DND-41 (cell line): Measurements from ENCODE around the gene PRKAR1A.

Source experiments
- ATAC-seq: fragments of 200-7000 bp; cut with Tn5 transposase; 3 replicates; pipeline ENCODE4 v1.9.1; 2021; ENCODE audit warnings: low read depth; ENCODE audit not compliant: insufficient read depth
- DNase-seq: peaks from one replicate; pipeline ENCODE4 v3.0.0-alpha.2; 2020
- H2AFZ ChIP-seq: 2 replicates; pipeline ENCODE4 v1.6.0; 2012; ENCODE audit warnings: low read depth, low read length
- H3K27ac ChIP-seq: 2 replicates; pipeline ENCODE4 v1.5.1; 2012; ENCODE audit warnings: low read length, inconsistent platforms
- H3K27me3 ChIP-seq: fragments of 200-600 bp; sonication (generic); 2 replicates; pipeline ENCODE4 v1.6.0; 2012; ENCODE audit warnings: low read length, mild to moderate bottlenecking, inconsistent platforms; ENCODE audit not compliant: insufficient read depth, poor library complexity
- H3K36me3 ChIP-seq: 2 replicates; pipeline ENCODE4 v1.5.1; 2012; ENCODE audit warnings: low read length, inconsistent platforms; ENCODE audit not compliant: insufficient read depth
- H3K4me1 ChIP-seq: 2 replicates; pipeline ENCODE4 v1.5.1; 2012; ENCODE audit warnings: mild to moderate bottlenecking, low read length; ENCODE audit not compliant: insufficient read depth
- H3K4me2 ChIP-seq: 2 replicates; pipeline ENCODE4 v1.6.0; 2012; ENCODE audit warnings: mild to moderate bottlenecking, moderate library complexity, low read length, inconsistent platforms; ENCODE audit not compliant: insufficient read depth
- H3K4me3 ChIP-seq, 2 experiments: fragments of 200-600 bp in 1 of 2; shearing (Covaris generic) in 1 of 2; 2 replicates each; pipeline ENCODE4 v1.5.1; 2012 to 2016; ENCODE audit warnings: inconsistent platforms in 2 of 2, low read length in 2 of 2, mild to moderate bottlenecking in 2 of 2, low read depth in 1 of 2, moderate library complexity in 1 of 2
- H3K79me2 ChIP-seq: 2 replicates; pipeline ENCODE4 v1.6.0; 2012; ENCODE audit warnings: low read length, inconsistent platforms; ENCODE audit not compliant: insufficient read depth
- H3K9ac ChIP-seq: 2 replicates; pipeline ENCODE4 v1.6.0; 2012; ENCODE audit warnings: low read depth, mild to moderate bottlenecking, inconsistent platforms, low read length, moderate library complexity
- H3K9me3 ChIP-seq: 2 replicates; pipeline ENCODE4 v1.5.1; 2012; ENCODE audit warnings: low read length, moderate library complexity, mild to moderate bottlenecking, inconsistent platforms; ENCODE audit not compliant: insufficient read depth, severe bottlenecking
- H4K20me1 ChIP-seq: 2 replicates; pipeline ENCODE4 v1.6.0; 2012; ENCODE audit warnings: low read length; ENCODE audit not compliant: insufficient read depth
- CTCF ChIP-seq: IDR thresholded peaks from 2 replicates; pipeline ENCODE4 v1.5.1; 2012; ENCODE audit warnings: borderline replicate concordance, low read length, moderate library complexity, mild to moderate bottlenecking; ENCODE audit not compliant: poor library complexity, severe bottlenecking; ENCODE audit errors: extremely low read depth
- EZH2 ChIP-seq: IDR thresholded peaks from 3 replicates; pipeline ENCODE4 v1.6.1; 2012; ENCODE audit warnings: borderline replicate concordance, low read depth, mild to moderate bottlenecking, moderate library complexity, low read length, inconsistent platforms; ENCODE audit not compliant: severe bottlenecking

The PRKAR1A gene

GRCh38 chr17:68584581-68585303 lies 72.5 kb downstream of the PRKAR1A start:
- no peak overlapping the region for H3K9ac ChIP-seq
- ATAC-seq (no peak), DNase-seq (no peak)
- H3K27me3 ChIP-seq: peaks cover 3% of the 10 kb centered on the region
- no peaks in the 10 kb centered on the region for H3K79me2 ChIP-seq
- TF ChIP-seq CTCF: no peak
- TF ChIP-seq EZH2: no peak
- H2AFZ ChIP-seq: no peak overlapping the region
- H3K9me3 ChIP-seq: no peaks in the 10 kb centered on the region
- H3K4me2 ChIP-seq: no peak overlapping the region
- no peaks in the 10 kb centered on the region for H4K20me1 ChIP-seq
- H3K27ac ChIP-seq: no peak overlapping the region
- H3K4me1 ChIP-seq: no peaks in the 10 kb centered on the region
- no peak overlapping the region for H3K4me3 ChIP-seq
- no peaks in the 10 kb centered on the region for H3K36me3 ChIP-seq

- Histone ChIP-seq H3K4me3 (no peak overlapping the region), H3K27me3 (peaks cover 3% of the 10 kb centered on the region), H3K4me2 (no peak overlapping the region), H4K20me1 (no peaks in the 10 kb centered on the region), H3K9me3 (no peaks in the 10 kb centered on the region), H3K79me2 (no peaks in the 10 kb centered on the region), H3K36me3 (no peaks in the 10 kb centered on the region), H3K27ac (no peak overlapping the region), H3K9ac (no peak overlapping the region), H3K4me1 (no peaks in the 10 kb centered on the region), H2AFZ (no peak overlapping the region)
- DNase-seq: no peak
- TF ChIP-seq EZH2: no peak
- no peak for TF ChIP-seq CTCF
- ATAC-seq: no peak
These were observed 73.4 kb downstream of the PRKAR1A start for GRCh38 chr17:68585643-68586042.

- no peaks in the 10 kb centered on the region for H4K20me1 ChIP-seq
- ATAC-seq: no peak
- peaks cover 3% of the 10 kb centered on the region for H3K27me3 ChIP-seq
- no peak overlapping the region for H2AFZ ChIP-seq
- H3K79me2 ChIP-seq: no peaks in the 10 kb centered on the region
- H3K9me3 ChIP-seq: no peaks in the 10 kb centered on the region
- H3K4me3 ChIP-seq: no peak overlapping the region
- H3K27ac ChIP-seq: no peak overlapping the region
- no peak overlapping the region for H3K4me2 ChIP-seq
- H3K9ac ChIP-seq: no peak overlapping the region
- H3K36me3 ChIP-seq: no peaks in the 10 kb centered on the region
- DNase-seq: no peak
- TF ChIP-seq CTCF (no peak), EZH2 (no peak)
- no peaks in the 10 kb centered on the region for H3K4me1 ChIP-seq
These were observed 74.8 kb downstream of the PRKAR1A start for GRCh38 chr17:68587026-68587425.
